GM12875 (cell line): ENCODE data around the gene LILRA2.

Experiments
- H3K4me3 ChIP-seq: one replicate; pipeline ENCODE4 v1.5.1; 2011; ENCODE audit warnings: low read depth, low read length, control low read depth
- TF ChIP-seq, protein P1 (sequence below): IDR thresholded peaks from 2 replicates; pipeline ENCODE4 v1.5.1; 2011; ENCODE audit warnings: low read depth, mild to moderate bottlenecking, control low read depth, inconsistent platforms, low read length, moderate library complexity, borderline replicate concordance; ENCODE audit not compliant: insufficient read depth

Gene LILRA2

DNA sequence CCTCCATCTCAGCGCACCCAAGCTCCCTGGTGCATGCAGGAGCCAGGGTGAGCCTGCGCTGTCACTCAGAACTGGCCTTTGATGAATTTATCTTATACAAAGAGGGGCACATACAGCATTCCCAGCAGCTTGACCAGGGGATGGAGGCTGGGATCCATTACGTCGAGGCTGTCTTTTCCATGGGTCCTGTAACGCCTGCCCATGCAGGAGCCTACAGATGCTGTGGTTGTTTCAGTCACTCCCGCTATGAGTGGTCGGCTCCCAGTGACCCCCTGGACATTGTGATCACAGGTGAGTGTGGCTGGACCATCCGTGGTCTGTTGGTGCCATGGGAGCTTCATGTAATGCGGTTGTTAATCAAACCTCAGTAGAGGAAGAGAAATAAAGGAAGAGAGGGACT lies 38.0 kb upstream of the LILRA2 start:
- TF ChIP-seq, protein P1, sequence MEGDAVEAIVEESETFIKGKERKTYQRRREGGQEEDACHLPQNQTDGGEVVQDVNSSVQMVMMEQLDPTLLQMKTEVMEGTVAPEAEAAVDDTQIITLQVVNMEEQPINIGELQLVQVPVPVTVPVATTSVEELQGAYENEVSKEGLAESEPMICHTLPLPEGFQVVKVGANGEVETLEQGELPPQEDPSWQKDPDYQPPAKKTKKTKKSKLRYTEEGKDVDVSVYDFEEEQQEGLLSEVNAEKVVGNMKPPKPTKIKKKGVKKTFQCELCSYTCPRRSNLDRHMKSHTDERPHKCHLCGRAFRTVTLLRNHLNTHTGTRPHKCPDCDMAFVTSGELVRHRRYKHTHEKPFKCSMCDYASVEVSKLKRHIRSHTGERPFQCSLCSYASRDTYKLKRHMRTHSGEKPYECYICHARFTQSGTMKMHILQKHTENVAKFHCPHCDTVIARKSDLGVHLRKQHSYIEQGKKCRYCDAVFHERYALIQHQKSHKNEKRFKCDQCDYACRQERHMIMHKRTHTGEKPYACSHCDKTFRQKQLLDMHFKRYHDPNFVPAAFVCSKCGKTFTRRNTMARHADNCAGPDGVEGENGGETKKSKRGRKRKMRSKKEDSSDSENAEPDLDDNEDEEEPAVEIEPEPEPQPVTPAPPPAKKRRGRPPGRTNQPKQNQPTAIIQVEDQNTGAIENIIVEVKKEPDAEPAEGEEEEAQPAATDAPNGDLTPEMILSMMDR, result no peak
- H3K4me3 ChIP-seq, result no peak overlapping the region

GRCh38 chr19:54536956-54537355 lies 36.6 kb upstream of the LILRA2 start:
- H3K4me3 ChIP-seq, result no peak overlapping the region
- TF ChIP-seq, protein P1, result no peak

GRCh38 chr19:54541712-54542111 lies 31.9 kb upstream of the LILRA2 start:
- TF ChIP-seq, protein P1, result no peak
- no peak overlapping the region for H3K4me3 ChIP-seq

DNA sequence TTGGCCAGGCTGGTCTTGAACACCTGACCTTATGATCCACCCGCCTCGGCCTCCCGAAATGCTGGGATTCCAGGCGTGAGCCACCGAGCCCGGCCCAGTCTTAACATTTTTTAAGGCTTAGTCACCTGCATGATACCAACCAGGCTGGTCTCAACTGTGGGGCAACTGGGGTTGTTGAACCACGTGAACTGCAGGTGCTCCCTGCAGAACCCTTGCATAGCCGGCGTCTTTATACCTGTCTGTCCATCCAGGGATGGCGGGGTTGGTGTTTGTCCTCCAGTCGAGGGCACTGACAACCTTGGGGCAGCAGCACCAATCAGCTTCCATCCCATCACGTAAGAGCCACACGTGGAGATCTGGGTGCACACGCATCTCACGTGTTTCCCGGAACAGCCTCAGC lies 24.8 kb upstream of the LILRA2 start:
- TF ChIP-seq, protein P1, result no peak

DNA sequence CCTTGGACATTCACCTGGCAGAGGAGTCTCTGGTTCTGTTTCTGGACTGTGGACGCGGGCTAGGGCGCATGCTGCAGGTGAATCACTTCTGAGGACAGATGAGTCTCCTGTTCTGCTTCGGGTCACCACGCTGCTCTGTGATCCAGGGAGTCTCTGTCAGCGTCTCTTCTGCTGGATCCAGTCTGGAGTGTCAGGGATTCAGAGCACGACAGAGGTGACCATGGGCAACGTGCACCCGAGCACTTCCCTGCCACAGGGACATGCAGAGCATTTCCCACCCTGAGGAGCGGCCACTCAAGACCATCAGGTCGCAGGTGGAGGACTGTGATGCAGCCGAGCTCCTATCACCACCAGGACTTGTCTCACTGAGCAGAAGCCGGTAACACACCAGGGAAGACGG lies 24.4 kb upstream of the LILRA2 start:
- TF ChIP-seq, protein P1, result no peak
- no peak overlapping the region for H3K4me3 ChIP-seq

More for the DNA sequence above, 24.8 kb upstream of the LILRA2 start:
- no peak overlapping the region for H3K4me3 ChIP-seq

GRCh38 chr19:54551293-54551692 lies 22.3 kb upstream of the LILRA2 start:
- no peak overlapping the region for H3K4me3 ChIP-seq

More at GRCh38 chr19:54551293-54551692, 22.3 kb upstream of the LILRA2 start:
- TF ChIP-seq, protein P1, result no peak
